ENCODE data around the gene USP43.

The USP43 gene

GRCh38 chr17:9632741-9633140, 12.6 kb upstream of the USP43 start (continued):
- TF ChIP-seq, protein P1, sequence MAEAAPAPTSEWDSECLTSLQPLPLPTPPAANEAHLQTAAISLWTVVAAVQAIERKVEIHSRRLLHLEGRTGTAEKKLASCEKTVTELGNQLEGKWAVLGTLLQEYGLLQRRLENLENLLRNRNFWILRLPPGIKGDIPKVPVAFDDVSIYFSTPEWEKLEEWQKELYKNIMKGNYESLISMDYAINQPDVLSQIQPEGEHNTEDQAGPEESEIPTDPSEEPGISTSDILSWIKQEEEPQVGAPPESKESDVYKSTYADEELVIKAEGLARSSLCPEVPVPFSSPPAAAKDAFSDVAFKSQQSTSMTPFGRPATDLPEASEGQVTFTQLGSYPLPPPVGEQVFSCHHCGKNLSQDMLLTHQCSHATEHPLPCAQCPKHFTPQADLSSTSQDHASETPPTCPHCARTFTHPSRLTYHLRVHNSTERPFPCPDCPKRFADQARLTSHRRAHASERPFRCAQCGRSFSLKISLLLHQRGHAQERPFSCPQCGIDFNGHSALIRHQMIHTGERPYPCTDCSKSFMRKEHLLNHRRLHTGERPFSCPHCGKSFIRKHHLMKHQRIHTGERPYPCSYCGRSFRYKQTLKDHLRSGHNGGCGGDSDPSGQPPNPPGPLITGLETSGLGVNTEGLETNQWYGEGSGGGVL (tag by site-specific recombination; IDR thresholded peaks at IDR 0.05) = no peak
- no peak for TF ChIP-seq CTCF (tag by site-specific recombination; IDR thresholded peaks at IDR 0.05)
- TF ChIP-seq ZNF404 (tag by site-specific recombination; IDR thresholded peaks at IDR 0.05) = no peak
- TF ChIP-seq ZNF707 (tag by site-specific recombination; IDR thresholded peaks at IDR 0.05) = no peak
- TF ChIP-seq OSR2 (tag by site-specific recombination; IDR thresholded peaks at IDR 0.05) = no peak
- TF ChIP-seq ZNF664 (tag by site-specific recombination; IDR thresholded peaks at IDR 0.05) = no peak
- TF ChIP-seq, protein P2, sequence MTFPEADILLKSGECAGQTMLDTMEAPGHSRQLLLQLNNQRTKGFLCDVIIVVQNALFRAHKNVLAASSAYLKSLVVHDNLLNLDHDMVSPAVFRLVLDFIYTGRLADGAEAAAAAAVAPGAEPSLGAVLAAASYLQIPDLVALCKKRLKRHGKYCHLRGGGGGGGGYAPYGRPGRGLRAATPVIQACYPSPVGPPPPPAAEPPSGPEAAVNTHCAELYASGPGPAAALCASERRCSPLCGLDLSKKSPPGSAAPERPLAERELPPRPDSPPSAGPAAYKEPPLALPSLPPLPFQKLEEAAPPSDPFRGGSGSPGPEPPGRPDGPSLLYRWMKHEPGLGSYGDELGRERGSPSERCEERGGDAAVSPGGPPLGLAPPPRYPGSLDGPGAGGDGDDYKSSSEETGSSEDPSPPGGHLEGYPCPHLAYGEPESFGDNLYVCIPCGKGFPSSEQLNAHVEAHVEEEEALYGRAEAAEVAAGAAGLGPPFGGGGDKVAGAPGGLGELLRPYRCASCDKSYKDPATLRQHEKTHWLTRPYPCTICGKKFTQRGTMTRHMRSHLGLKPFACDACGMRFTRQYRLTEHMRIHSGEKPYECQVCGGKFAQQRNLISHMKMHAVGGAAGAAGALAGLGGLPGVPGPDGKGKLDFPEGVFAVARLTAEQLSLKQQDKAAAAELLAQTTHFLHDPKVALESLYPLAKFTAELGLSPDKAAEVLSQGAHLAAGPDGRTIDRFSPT (tag by site-specific recombination; IDR thresholded peaks at IDR 0.05) = no peak
- TF ChIP-seq ZNF510 (tag by site-specific recombination; IDR thresholded peaks at IDR 0.05; ENCODE audit: insufficient replicate concordance) = no peak
- TF ChIP-seq, protein P3, sequence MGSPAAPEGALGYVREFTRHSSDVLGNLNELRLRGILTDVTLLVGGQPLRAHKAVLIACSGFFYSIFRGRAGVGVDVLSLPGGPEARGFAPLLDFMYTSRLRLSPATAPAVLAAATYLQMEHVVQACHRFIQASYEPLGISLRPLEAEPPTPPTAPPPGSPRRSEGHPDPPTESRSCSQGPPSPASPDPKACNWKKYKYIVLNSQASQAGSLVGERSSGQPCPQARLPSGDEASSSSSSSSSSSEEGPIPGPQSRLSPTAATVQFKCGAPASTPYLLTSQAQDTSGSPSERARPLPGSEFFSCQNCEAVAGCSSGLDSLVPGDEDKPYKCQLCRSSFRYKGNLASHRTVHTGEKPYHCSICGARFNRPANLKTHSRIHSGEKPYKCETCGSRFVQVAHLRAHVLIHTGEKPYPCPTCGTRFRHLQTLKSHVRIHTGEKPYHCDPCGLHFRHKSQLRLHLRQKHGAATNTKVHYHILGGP (tag by site-specific recombination; IDR thresholded peaks at IDR 0.05) = no peak
- no peak for TF ChIP-seq REST (tag by site-specific recombination; IDR thresholded peaks at IDR 0.05)
- no peak for TF ChIP-seq EGR2 (tag by site-specific recombination; IDR thresholded peaks at IDR 0.05; ENCODE audit: low read depth)
- TF ChIP-seq SP7 (tag by site-specific recombination; IDR thresholded peaks at IDR 0.05) = no peak

GRCh38 chr17:9635340-9635739, 10.0 kb upstream of the USP43 start:
- Histone ChIP-seq H3K4me3 (ENCODE audit: low read depth, low read length) (no peak overlapping the region), H3K9me3 (ENCODE audit: control insufficient read depth, insufficient read depth, low read depth, low read length) (no peaks in the 10 kb centered on the region), H3K4me1 (ENCODE audit: control insufficient read depth, insufficient read depth, low read length) (no peaks in the 10 kb centered on the region), H3K27ac (ENCODE audit: extremely low read depth, low read depth, low read length) (no peak overlapping the region), H3K36me3 (ENCODE audit: control insufficient read depth in 2 of 2, insufficient read depth in 1 of 2, low read length in 2 of 2) (no peaks in the 10 kb centered on the region)
- CTCF ChIA-PET = no interaction called here
- POLR2A ChIA-PET = no interaction called here
- no peak for TF ChIP-seq ZBTB21 (tag by site-specific recombination; IDR thresholded peaks at IDR 0.05)
- TF ChIP-seq KLF17 (tag by site-specific recombination; IDR thresholded peaks at IDR 0.05) = no peak
- TF ChIP-seq, protein P4, sequence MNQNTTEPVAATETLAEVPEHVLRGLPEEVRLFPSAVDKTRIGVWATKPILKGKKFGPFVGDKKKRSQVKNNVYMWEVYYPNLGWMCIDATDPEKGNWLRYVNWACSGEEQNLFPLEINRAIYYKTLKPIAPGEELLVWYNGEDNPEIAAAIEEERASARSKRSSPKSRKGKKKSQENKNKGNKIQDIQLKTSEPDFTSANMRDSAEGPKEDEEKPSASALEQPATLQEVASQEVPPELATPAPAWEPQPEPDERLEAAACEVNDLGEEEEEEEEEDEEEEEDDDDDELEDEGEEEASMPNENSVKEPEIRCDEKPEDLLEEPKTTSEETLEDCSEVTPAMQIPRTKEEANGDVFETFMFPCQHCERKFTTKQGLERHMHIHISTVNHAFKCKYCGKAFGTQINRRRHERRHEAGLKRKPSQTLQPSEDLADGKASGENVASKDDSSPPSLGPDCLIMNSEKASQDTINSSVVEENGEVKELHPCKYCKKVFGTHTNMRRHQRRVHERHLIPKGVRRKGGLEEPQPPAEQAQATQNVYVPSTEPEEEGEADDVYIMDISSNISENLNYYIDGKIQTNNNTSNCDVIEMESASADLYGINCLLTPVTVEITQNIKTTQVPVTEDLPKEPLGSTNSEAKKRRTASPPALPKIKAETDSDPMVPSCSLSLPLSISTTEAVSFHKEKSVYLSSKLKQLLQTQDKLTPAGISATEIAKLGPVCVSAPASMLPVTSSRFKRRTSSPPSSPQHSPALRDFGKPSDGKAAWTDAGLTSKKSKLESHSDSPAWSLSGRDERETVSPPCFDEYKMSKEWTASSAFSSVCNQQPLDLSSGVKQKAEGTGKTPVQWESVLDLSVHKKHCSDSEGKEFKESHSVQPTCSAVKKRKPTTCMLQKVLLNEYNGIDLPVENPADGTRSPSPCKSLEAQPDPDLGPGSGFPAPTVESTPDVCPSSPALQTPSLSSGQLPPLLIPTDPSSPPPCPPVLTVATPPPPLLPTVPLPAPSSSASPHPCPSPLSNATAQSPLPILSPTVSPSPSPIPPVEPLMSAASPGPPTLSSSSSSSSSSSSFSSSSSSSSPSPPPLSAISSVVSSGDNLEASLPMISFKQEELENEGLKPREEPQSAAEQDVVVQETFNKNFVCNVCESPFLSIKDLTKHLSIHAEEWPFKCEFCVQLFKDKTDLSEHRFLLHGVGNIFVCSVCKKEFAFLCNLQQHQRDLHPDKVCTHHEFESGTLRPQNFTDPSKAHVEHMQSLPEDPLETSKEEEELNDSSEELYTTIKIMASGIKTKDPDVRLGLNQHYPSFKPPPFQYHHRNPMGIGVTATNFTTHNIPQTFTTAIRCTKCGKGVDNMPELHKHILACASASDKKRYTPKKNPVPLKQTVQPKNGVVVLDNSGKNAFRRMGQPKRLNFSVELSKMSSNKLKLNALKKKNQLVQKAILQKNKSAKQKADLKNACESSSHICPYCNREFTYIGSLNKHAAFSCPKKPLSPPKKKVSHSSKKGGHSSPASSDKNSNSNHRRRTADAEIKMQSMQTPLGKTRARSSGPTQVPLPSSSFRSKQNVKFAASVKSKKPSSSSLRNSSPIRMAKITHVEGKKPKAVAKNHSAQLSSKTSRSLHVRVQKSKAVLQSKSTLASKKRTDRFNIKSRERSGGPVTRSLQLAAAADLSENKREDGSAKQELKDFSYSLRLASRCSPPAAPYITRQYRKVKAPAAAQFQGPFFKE (tag by site-specific recombination; IDR thresholded peaks at IDR 0.05; ENCODE audit: borderline replicate concordance) = no peak
- TF ChIP-seq GLIS2 (tag by site-specific recombination; IDR thresholded peaks at IDR 0.05) = no peak
- no peak for TF ChIP-seq ZNF169 (tag by site-specific recombination; IDR thresholded peaks at IDR 0.05)
- TF ChIP-seq SP7 (tag by site-specific recombination; IDR thresholded peaks at IDR 0.05) = no peak
- no peak for TF ChIP-seq ZNF530 (tag by site-specific recombination; IDR thresholded peaks at IDR 0.05; ENCODE audit: low read depth)
- TF ChIP-seq ZFP41 (tag by site-specific recombination; IDR thresholded peaks at IDR 0.05; ENCODE audit: borderline replicate concordance) = no peak

Data from HEK293 (cell line).